HUES48 (cell line): ENCODE measurements around the gene WDFY3.

Experiments used
- H3K27ac ChIP-seq: one replicate; pipeline ENCODE4 v1.7.0; 2013; ENCODE audit warnings: low read depth, low read length, inconsistent platforms
- H3K27me3 ChIP-seq: 2 replicates; pipeline ENCODE4 v1.6.1; 2013; ENCODE audit warnings: mild to moderate bottlenecking, low read length; ENCODE audit not compliant: control insufficient read depth, insufficient read depth
- H3K36me3 ChIP-seq: 2 replicates; pipeline ENCODE4 v1.6.1; 2013; ENCODE audit warnings: low read length; ENCODE audit not compliant: control insufficient read depth, insufficient read depth
- H3K4me1 ChIP-seq: 2 replicates; pipeline ENCODE4 v1.6.1; 2013; ENCODE audit warnings: mild to moderate bottlenecking, low read length; ENCODE audit not compliant: control insufficient read depth, insufficient read depth
- H3K4me3 ChIP-seq: 2 replicates; pipeline ENCODE4 v1.5.1; 2013; ENCODE audit warnings: mild to moderate bottlenecking, low read depth, low read length
- H3K9ac ChIP-seq: 2 replicates; pipeline ENCODE4 v1.6.1; 2013; ENCODE audit warnings: mild to moderate bottlenecking, low read depth, low read length, moderate library complexity
- H3K9me3 ChIP-seq: 2 replicates; pipeline ENCODE4 v1.6.1; 2013; ENCODE audit warnings: low read length; ENCODE audit not compliant: control insufficient read depth, insufficient read depth

WDFY3 gene

GRCh38 chr4:84908876-84909275 is 57.6 kb downstream of the WDFY3 start:
- H3K4me3 ChIP-seq, result no peak overlapping the region
- no peaks in the 10 kb centered on the region for H3K9me3 ChIP-seq
- no peak overlapping the region for H3K9ac ChIP-seq
- 0 out of 2 replicates have a peak, but pooled peaks cover 8% of the 10 kb centered on the region for H3K36me3 ChIP-seq
- peaks cover 13% of the 10 kb centered on the region for H3K4me1 ChIP-seq
- H3K27ac ChIP-seq, result no peak overlapping the region
- H3K27me3 ChIP-seq, result no peaks in the 10 kb centered on the region

GRCh38 chr4:84907145-84907544 is 59.3 kb downstream of the WDFY3 start:
- Histone ChIP-seq H3K27me3 (no peaks in the 10 kb centered on the region), H3K4me1 (peaks cover 22% of the 10 kb centered on the region), H3K27ac (peak overlapping the region; percentile 7), H3K36me3 (0 out of 2 replicates have a peak, but pooled peaks cover 5% of the 10 kb centered on the region), H3K4me3 (no peak overlapping the region), H3K9me3 (no peaks in the 10 kb centered on the region), H3K9ac (no peak overlapping the region)

- no peak overlapping the region for H3K9ac ChIP-seq
Observed at GRCh38 chr4:84905646-84906045, 60.8 kb downstream of the WDFY3 start.

GRCh38 chr4:84901740-84902281 is 64.7 kb downstream of the WDFY3 start:
- no peak overlapping the region for H3K4me3 ChIP-seq
- H3K27ac ChIP-seq, result no peak overlapping the region
- no peak overlapping the region for H3K9ac ChIP-seq
- H3K4me1 ChIP-seq, result peaks cover 23% of the 10 kb centered on the region
- no peaks in the 10 kb centered on the region for H3K27me3 ChIP-seq
- H3K36me3 ChIP-seq, result no peaks in the 10 kb centered on the region
- H3K9me3 ChIP-seq, result no peaks in the 10 kb centered on the region

More at GRCh38 chr4:84905646-84906045, 60.8 kb downstream of the WDFY3 start:
- no peak overlapping the region for H3K4me3 ChIP-seq
- H3K9me3 ChIP-seq, result no peaks in the 10 kb centered on the region
- no peaks in the 10 kb centered on the region for H3K27me3 ChIP-seq
- H3K27ac ChIP-seq, result no peak overlapping the region
- peaks cover 35% of the 10 kb centered on the region for H3K4me1 ChIP-seq
- no peaks in the 10 kb centered on the region for H3K36me3 ChIP-seq

- no peak overlapping the region for H3K27ac ChIP-seq
- no peak overlapping the region for H3K4me3 ChIP-seq
- no peak overlapping the region for H3K9ac ChIP-seq
Observed at GRCh38 chr4:84901173-84901572, 65.3 kb downstream of the WDFY3 start.

GRCh38 chr4:84899616-84900015 is 66.9 kb downstream of the WDFY3 start:
- no peak overlapping the region for H3K4me3 ChIP-seq
- H3K27ac ChIP-seq, result no peak overlapping the region
- H3K4me1 ChIP-seq, result peaks cover 23% of the 10 kb centered on the region
- H3K9me3 ChIP-seq, result no peaks in the 10 kb centered on the region
- no peaks in the 10 kb centered on the region for H3K36me3 ChIP-seq
- H3K9ac ChIP-seq, result no peak overlapping the region
- H3K27me3 ChIP-seq, result no peaks in the 10 kb centered on the region

More at GRCh38 chr4:84901173-84901572, 65.3 kb downstream of the WDFY3 start:
- Histone ChIP-seq H3K36me3 (no peaks in the 10 kb centered on the region), H3K4me1 (peaks cover 23% of the 10 kb centered on the region), H3K9me3 (no peaks in the 10 kb centered on the region), H3K27me3 (no peaks in the 10 kb centered on the region)

- Histone ChIP-seq H3K27ac (no peak overlapping the region), H3K36me3 (peaks cover 1% of the 10 kb centered on the region; the same call in 1 of the 2 replicates), H3K9ac (no peak overlapping the region), H3K27me3 (no peaks in the 10 kb centered on the region), H3K4me3 (no peak overlapping the region), H3K9me3 (no peaks in the 10 kb centered on the region), H3K4me1 (peaks cover 27% of the 10 kb centered on the region)
Observed at GRCh38 chr4:84897516-84897915, 69.0 kb downstream of the WDFY3 start.

- peaks cover 3% of the 10 kb centered on the region; the same call in 1 of the 2 replicates for H3K36me3 ChIP-seq
Observed at GRCh38 chr4:84895283-84895682, 71.2 kb downstream of the WDFY3 start.

GRCh38 chr4:84894621-84895020 is 71.9 kb downstream of the WDFY3 start:
- peaks cover 3% of the 10 kb centered on the region; the same call in 1 of the 2 replicates for H3K36me3 ChIP-seq
- no peaks in the 10 kb centered on the region for H3K9me3 ChIP-seq
- H3K4me1 ChIP-seq, result peaks cover 11% of the 10 kb centered on the region
- no peaks in the 10 kb centered on the region for H3K27me3 ChIP-seq
- H3K9ac ChIP-seq, result no peak overlapping the region
- H3K4me3 ChIP-seq, result no peak overlapping the region
- no peak overlapping the region for H3K27ac ChIP-seq

More at GRCh38 chr4:84895283-84895682, 71.2 kb downstream of the WDFY3 start:
- H3K9me3 ChIP-seq, result no peaks in the 10 kb centered on the region
- H3K4me1 ChIP-seq, result peaks cover 11% of the 10 kb centered on the region
- H3K27ac ChIP-seq, result no peak overlapping the region
- H3K27me3 ChIP-seq, result no peaks in the 10 kb centered on the region
- no peak overlapping the region for H3K9ac ChIP-seq
- H3K4me3 ChIP-seq, result no peak overlapping the region

- Histone ChIP-seq H3K4me3 (no peak overlapping the region), H3K36me3 (peaks cover 3% of the 10 kb centered on the region; the same call in 1 of the 2 replicates), H3K27me3 (no peaks in the 10 kb centered on the region), H3K9me3 (no peaks in the 10 kb centered on the region), H3K4me1 (peaks cover 11% of the 10 kb centered on the region), H3K9ac (no peak overlapping the region), H3K27ac (peak overlapping the region; percentile 54)
Observed at GRCh38 chr4:84892950-84893349, 73.5 kb downstream of the WDFY3 start.

- H3K9ac ChIP-seq, result no peak overlapping the region
- H3K9me3 ChIP-seq, result no peaks in the 10 kb centered on the region
- no peak overlapping the region for H3K27ac ChIP-seq
- no peak overlapping the region for H3K4me3 ChIP-seq
- peaks cover 4% of the 10 kb centered on the region for H3K4me1 ChIP-seq
- peaks cover 3% of the 10 kb centered on the region; the same call in 1 of the 2 replicates for H3K36me3 ChIP-seq
- H3K27me3 ChIP-seq, result no peaks in the 10 kb centered on the region
Observed at GRCh38 chr4:84887824-84888223, 78.7 kb downstream of the WDFY3 start.
